ENCODE measurements around the gene RIN3.
A peak's percentile ranks its signal among the peaks of the same experiment; 100 is the strongest.

The RIN3 gene, protein sequence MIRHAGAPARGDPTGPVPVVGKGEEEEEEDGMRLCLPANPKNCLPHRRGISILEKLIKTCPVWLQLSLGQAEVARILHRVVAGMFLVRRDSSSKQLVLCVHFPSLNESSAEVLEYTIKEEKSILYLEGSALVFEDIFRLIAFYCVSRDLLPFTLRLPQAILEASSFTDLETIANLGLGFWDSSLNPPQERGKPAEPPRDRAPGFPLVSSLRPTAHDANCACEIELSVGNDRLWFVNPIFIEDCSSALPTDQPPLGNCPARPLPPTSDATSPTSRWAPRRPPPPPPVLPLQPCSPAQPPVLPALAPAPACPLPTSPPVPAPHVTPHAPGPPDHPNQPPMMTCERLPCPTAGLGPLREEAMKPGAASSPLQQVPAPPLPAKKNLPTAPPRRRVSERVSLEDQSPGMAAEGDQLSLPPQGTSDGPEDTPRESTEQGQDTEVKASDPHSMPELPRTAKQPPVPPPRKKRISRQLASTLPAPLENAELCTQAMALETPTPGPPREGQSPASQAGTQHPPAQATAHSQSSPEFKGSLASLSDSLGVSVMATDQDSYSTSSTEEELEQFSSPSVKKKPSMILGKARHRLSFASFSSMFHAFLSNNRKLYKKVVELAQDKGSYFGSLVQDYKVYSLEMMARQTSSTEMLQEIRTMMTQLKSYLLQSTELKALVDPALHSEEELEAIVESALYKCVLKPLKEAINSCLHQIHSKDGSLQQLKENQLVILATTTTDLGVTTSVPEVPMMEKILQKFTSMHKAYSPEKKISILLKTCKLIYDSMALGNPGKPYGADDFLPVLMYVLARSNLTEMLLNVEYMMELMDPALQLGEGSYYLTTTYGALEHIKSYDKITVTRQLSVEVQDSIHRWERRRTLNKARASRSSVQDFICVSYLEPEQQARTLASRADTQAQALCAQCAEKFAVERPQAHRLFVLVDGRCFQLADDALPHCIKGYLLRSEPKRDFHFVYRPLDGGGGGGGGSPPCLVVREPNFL

DNA sequence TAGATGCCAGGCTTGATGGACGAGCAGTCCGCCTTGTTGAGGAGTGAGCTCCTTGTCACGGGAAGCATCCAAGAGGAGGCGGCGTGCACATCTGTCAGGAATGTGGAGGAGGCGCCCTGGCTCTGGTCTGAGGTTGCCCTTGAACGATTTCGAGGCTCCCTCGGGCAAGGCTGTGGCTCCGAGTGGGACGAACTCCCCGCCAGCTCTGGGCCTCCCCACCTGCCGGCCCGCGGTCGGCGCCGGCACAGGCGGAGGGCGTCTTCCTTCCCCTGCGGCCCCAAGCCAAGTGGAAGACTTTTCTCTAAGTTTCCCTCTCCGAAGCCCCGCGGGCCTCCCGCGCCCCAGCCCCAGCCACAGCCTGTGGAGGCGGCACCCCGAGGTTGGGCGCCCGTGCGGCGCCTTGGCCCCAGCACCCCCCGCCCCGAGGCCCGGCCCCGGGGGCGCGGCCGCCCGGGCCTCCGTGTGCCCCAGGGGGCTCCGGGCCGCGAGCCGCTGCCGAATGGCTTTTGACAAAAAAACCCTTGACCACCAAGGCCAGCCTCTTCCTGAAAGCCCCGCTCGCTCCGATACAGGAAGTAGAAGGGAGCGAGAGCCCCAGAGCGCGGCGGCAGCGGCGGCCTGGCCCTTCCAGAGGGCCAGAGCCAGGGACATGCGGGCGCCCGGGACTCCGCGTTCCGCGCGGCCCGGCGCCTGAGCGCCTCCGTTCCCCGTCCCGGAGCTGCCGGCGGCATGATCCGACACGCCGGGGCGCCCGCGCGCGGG is at the start of gene RIN3:
RIN3 (plus strand) TSS at position 578 of the 762 bp plus-strand sequence; CDS start at position 730, 152 bp downstream.
- Mint-ChIP-seq H3K4me1 (peaks cover 27% of the 10 kb centered on the region), H3K9me3 (no peaks in the 10 kb centered on the region), H3K27ac (no peak within 1 kb of the TSS), H3K4me3 (peak within 1 kb of the TSS; percentile 83), H3K27me3 (no peaks in the 10 kb centered on the region), H3K36me3 (no peaks in the 10 kb centered on the region)
- DNase-seq (ENCODE audit: low spot score in 2 of 2) (peak; percentile 25 to 50), ATAC-seq (ENCODE audit: low read depth) (peak; percentile 58)

DNA sequence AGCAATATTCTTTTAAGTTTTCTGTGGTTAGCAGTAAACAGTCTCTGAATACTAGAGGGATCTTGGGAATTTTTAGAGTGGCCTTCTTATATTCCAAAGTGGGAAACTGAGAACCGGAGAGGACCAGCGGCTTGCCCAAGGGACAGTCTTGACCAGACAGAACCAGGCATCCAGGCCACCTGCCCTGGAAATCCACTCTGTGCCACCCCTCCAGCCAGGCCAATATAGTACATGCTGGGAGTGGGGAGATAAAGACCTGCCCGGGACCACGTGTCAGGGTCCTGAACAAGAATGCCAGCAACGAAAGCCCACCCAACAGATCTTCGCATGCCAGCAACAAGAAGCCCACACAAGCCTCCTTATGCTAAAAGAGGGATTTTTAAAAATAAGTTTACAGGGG is 49.4 kb upstream of the RIN3 start:
- Mint-ChIP-seq H3K36me3 (peaks cover 6% of the 10 kb centered on the region), H3K4me1 (peaks cover 3% of the 10 kb centered on the region), H3K4me3 (no peak overlapping the region), H3K27ac (no peak overlapping the region), H3K9me3 (peaks cover 3% of the 10 kb centered on the region), H3K27me3 (peaks cover 13% of the 10 kb centered on the region)
- DNase-seq (ENCODE audit: low spot score in 2 of 2) (no peak), ATAC-seq (ENCODE audit: low read depth) (no peak)

DNA sequence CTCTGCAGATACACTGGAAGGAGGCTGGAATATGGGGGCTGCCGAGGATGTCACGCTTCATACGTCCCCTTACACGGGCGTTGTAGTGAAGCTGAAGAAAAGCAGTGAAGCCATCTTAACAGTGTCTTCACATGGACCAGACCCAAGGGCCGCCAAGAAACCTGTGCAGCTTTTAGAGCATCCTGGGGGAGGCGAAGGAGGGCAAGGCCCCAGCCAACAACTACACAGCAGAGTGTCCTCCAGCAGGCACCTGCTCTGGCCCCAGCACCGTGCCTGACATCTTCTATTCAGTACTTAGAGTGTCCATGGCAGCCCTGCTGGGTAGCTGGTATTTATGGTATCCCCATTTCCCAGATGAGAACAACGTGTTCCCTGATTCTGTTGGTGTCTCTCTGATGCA is 48.9 kb upstream of the RIN3 start:
- peaks cover 3% of the 10 kb centered on the region for H3K4me1 Mint-ChIP-seq
- ATAC-seq (ENCODE audit: low read depth) (no peak), DNase-seq (ENCODE audit: low spot score in 2 of 2) (no peak)
- H3K9me3 Mint-ChIP-seq: peaks cover 7% of the 10 kb centered on the region
- H3K27ac Mint-ChIP-seq: no peak overlapping the region
- no peak overlapping the region for H3K4me3 Mint-ChIP-seq
- peaks cover 12% of the 10 kb centered on the region for H3K27me3 Mint-ChIP-seq
- peaks cover 6% of the 10 kb centered on the region for H3K36me3 Mint-ChIP-seq

DNA sequence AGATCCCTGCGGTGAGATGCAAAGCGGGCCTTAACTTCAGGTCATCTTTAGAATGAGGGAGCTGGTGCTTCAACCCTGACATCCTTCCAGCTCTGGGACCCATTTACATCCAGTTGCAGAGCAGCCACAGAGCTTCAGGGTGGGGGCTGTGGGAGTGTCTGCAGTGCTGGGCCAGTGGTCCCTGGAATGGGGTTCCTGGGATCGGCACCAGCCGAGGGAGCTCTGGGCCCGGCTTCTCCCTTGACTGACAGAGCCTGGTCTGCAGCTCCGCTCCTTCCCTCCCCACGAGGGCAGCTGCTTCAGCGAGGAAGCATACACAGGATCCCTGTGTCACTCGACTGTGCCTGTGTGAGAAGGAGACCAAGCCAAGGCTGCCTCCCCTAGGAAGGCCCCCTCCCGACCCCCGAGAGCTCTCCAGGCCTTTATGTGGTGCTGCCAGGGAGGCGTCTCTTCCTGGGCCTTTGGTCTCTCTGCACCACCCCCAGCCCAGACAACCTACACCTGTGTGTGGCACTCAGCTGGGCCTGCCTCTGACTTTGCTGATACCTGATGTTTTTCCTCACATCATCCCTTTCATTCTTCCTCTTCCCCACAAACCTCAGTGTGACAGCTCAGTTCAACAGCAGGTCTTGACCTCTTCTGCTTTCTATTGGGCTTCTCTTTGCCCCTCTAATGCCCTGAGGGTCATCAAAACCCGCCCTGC is 48.1 kb upstream of the RIN3 start:
- Mint-ChIP-seq H3K36me3 (peaks cover 6% of the 10 kb centered on the region), H3K4me3 (no peak overlapping the region), H3K4me1 (peaks cover 3% of the 10 kb centered on the region), H3K27me3 (peaks cover 10% of the 10 kb centered on the region), H3K27ac (no peak overlapping the region), H3K9me3 (peaks cover 9% of the 10 kb centered on the region)
- DNase-seq (ENCODE audit: low spot score in 2 of 2): no peak
- no peak for ATAC-seq (ENCODE audit: low read depth)

DNA sequence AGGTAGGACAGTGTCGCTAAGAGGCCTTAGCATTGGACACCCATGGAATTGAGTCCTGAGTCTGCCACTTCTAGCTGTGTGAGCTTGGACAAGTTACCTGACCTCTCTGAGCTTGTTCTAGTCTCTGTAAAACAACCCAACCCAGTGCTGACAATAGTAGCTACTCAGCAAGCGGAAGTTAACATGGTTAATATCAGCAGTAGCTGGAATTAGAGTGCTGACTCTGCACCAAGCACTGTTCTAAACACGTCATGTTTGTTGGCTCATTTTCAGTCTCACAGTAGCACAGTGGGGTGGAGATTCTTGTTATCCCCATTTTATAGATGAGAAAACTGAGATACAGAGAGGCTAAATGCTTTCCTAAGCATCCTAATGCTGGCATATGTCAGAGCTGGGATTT is 47.5 kb upstream of the RIN3 start:
- Mint-ChIP-seq H3K4me1 (peaks cover 3% of the 10 kb centered on the region), H3K27ac (no peak overlapping the region), H3K36me3 (peaks cover 6% of the 10 kb centered on the region), H3K4me3 (no peak overlapping the region), H3K27me3 (peaks cover 10% of the 10 kb centered on the region), H3K9me3 (peaks cover 9% of the 10 kb centered on the region)
- no peak for ATAC-seq (ENCODE audit: low read depth)
- DNase-seq (ENCODE audit: low spot score in 2 of 2): no peak

DNA sequence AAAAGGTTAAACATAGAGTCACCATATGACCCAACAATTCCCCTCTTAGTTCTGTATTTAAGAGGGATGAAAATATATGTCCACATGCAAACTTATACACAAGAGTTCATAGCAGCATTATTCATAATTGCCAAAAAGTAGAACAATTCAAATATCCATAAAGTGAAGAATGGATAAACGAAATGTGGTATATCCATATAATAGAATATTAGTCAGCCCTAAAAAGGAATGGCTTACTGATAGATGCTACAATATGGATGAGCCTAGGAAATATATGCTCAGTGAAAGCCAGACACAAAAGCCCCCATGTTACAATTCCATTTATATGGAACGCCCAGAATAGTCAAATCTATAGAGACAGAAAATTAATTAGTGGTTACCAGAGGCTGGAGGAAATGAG is 44.1 kb upstream of the RIN3 start:
- Mint-ChIP-seq H3K9me3 (peaks cover 9% of the 10 kb centered on the region), H3K4me1 (no peaks in the 10 kb centered on the region), H3K27me3 (peaks cover 4% of the 10 kb centered on the region), H3K36me3 (peaks cover 6% of the 10 kb centered on the region), H3K27ac (no peak overlapping the region), H3K4me3 (no peak overlapping the region)
- DNase-seq (ENCODE audit: low spot score in 2 of 2): no peak
- no peak for ATAC-seq (ENCODE audit: low read depth)

DNA sequence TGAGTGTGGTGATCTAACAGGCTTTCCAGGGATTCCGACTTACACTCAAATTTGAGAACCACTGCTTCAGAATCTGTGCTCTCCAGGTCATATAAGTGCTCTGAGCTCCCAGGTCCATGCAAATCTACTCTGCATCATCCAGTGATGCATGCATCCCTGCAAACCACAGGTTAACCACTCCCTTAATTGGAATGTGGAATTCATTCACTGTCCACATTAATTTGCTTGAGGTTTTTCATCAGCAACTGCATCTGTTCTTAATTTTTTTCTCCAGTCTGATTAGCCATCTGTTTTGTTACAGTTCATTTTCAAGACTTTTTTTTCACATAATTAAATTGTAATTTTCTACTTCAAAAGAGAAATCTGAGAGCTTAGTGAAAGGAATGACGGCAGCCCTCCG is 43.4 kb upstream of the RIN3 start:
- Mint-ChIP-seq H3K4me3 (no peak overlapping the region), H3K36me3 (peaks cover 6% of the 10 kb centered on the region), H3K9me3 (peaks cover 9% of the 10 kb centered on the region), H3K27me3 (peaks cover 4% of the 10 kb centered on the region), H3K4me1 (no peaks in the 10 kb centered on the region), H3K27ac (no peak overlapping the region)
- DNase-seq (ENCODE audit: low spot score in 2 of 2): no peak
- ATAC-seq (ENCODE audit: low read depth): no peak

DNA sequence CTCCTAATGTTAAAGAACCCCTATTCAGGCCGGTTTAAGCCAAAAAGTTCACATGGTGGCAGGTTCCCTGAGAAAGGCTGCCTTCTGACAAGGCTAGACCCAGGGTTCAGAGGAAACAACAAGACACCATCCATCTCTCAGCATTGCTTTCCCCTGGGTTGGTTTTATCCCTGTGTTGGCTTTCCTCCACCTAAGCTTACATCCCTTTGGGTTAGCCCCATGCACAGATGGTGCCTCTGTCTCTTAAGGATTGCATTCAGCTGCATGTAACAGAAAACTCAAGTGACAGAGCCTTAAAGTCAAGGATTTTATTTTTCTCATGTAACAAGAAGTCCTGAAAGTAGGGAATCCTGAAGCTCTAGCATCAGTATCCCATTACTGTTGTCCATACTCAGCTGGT is 42.8 kb upstream of the RIN3 start:
- DNase-seq (ENCODE audit: low spot score in 2 of 2) (no peak), ATAC-seq (ENCODE audit: low read depth) (no peak)
- Mint-ChIP-seq H3K27ac (no peak overlapping the region), H3K36me3 (peaks cover 6% of the 10 kb centered on the region), H3K27me3 (peaks cover 2% of the 10 kb centered on the region), H3K9me3 (peaks cover 9% of the 10 kb centered on the region), H3K4me1 (no peaks in the 10 kb centered on the region), H3K4me3 (no peak overlapping the region)

DNA sequence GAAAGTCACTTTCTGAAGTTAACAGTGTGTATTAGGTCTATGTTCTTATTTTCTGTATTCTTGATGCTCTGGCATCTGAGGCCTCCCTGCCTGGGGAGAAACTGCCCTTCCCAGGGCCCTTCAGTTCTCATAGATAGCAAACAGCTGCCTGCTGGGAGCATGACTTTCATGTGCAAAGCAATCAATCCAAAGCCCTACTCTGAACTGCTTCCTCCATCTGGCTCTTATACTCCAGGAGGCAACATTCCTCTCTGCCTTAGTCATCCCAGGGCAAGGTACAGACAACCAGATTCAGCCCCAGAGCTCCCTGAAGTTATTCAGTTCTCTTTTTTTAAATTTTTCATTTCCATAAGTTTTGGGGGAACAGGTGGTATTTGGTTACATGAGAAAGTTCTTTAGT is 41.7 kb upstream of the RIN3 start:
- ATAC-seq (ENCODE audit: low read depth): no peak
- no peak for DNase-seq (ENCODE audit: low spot score in 2 of 2)
- Mint-ChIP-seq H3K27me3 (peaks cover 4% of the 10 kb centered on the region), H3K9me3 (peaks cover 9% of the 10 kb centered on the region), H3K36me3 (peaks cover 6% of the 10 kb centered on the region), H3K27ac (no peak overlapping the region), H3K4me1 (no peaks in the 10 kb centered on the region), H3K4me3 (no peak overlapping the region)

DNA sequence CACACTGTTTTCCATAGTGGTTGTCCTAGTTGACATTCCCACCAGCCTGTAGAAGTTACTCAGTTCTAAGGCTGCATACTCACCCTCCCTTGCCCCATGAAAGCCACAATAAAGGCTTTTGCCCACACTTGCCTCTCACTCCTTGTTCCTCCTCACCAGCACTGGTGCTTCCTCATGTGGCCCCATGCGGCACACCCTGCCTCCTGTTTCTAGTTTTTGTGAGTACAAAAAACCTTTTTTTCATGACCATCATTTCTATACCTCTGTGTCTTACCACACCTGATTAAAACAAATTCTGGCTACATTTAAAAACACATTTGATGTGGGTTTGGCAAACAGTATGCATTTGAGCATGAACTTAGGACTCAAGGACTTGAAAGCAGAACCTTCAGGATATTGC is 40.7 kb upstream of the RIN3 start:
- peaks cover 7% of the 10 kb centered on the region for H3K9me3 Mint-ChIP-seq
- no peaks in the 10 kb centered on the region for H3K4me1 Mint-ChIP-seq
- ATAC-seq (ENCODE audit: low read depth) (no peak), DNase-seq (ENCODE audit: low spot score in 2 of 2) (no peak)
- no peak overlapping the region for H3K4me3 Mint-ChIP-seq
- H3K27ac Mint-ChIP-seq: no peak overlapping the region
- H3K27me3 Mint-ChIP-seq: peaks cover 4% of the 10 kb centered on the region
- peaks cover 3% of the 10 kb centered on the region for H3K36me3 Mint-ChIP-seq

DNA sequence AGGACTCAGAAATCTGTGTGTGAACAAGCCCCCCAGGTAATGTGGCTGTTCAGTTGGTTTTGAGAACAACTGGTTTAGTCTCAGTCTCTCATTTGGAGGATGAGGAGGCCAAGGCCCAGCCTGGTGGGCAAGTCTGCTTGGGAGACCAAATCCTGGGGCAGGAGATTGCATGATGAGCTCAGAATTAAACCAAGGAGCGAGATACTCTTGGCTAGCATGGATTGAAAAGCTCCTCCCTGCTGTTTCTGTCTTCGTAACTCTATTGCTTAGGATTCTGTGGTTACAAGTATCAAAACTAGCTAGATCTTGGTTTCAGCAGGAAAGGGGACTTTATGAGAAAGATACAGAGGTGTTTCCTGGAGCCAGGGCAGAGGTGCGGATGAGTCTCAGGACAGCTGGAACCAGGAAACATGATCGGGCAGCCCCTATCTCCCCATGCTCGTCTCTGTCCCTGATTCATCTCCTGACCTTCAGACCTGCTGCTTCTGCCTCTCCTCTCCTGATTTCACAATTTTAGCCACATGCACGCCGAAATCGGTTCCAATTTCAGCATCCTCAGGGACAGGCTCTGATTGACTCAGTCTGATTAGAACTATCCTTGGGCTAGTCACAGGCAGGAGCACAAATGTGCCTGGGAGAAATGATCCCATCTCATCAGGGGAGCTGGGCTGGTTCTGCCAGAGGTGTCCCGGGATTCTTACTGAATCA is 40.2 kb upstream of the RIN3 start:
- Mint-ChIP-seq H3K9me3 (peaks cover 7% of the 10 kb centered on the region), H3K4me3 (no peak overlapping the region), H3K36me3 (peaks cover 3% of the 10 kb centered on the region), H3K27me3 (peaks cover 4% of the 10 kb centered on the region), H3K4me1 (no peaks in the 10 kb centered on the region), H3K27ac (no peak overlapping the region)
- DNase-seq (ENCODE audit: low spot score in 2 of 2) (no peak), ATAC-seq (ENCODE audit: low read depth) (no peak)

DNA sequence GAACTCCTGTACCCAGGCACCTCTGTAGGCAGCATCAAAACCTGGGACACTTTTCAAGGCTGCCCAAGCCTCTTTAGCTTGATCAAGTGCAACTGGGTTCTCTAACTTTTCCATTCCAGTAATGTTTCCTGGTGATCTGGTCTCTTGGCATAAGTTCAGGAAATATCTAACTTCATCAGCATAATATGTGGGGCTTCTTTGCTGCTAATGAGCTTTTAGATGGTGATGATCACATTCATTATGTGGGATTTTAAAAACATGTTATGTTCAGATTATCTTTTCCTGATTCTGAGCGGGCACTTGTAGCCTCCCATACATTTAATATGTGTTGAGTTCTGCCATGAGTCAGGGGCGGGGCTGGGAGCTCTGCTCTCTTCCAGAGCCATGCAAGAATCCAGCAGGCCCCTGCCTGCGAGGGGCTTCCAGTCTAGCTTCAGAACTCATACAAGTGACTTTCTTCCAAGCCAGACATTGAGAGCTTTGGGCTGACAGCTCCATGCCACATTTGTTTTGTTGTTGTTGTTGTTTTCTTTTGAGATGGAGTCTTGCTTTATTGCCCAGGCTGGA is 39.5 kb upstream of the RIN3 start:
- Mint-ChIP-seq H3K36me3 (peaks cover 1% of the 10 kb centered on the region), H3K4me1 (no peaks in the 10 kb centered on the region), H3K4me3 (no peak overlapping the region), H3K27me3 (peaks cover 2% of the 10 kb centered on the region), H3K27ac (no peak overlapping the region), H3K9me3 (peaks cover 8% of the 10 kb centered on the region)
- DNase-seq (ENCODE audit: low spot score in 2 of 2) (no peak), ATAC-seq (ENCODE audit: low read depth) (no peak)
